ENCODE data around the gene LMBR1.
"Not testable (repeated sequence)": the region's sequence is repeated elsewhere in the genome, so short reads cannot be mapped to it uniquely, and the experiment has no call there.

Gene LMBR1

DNA sequence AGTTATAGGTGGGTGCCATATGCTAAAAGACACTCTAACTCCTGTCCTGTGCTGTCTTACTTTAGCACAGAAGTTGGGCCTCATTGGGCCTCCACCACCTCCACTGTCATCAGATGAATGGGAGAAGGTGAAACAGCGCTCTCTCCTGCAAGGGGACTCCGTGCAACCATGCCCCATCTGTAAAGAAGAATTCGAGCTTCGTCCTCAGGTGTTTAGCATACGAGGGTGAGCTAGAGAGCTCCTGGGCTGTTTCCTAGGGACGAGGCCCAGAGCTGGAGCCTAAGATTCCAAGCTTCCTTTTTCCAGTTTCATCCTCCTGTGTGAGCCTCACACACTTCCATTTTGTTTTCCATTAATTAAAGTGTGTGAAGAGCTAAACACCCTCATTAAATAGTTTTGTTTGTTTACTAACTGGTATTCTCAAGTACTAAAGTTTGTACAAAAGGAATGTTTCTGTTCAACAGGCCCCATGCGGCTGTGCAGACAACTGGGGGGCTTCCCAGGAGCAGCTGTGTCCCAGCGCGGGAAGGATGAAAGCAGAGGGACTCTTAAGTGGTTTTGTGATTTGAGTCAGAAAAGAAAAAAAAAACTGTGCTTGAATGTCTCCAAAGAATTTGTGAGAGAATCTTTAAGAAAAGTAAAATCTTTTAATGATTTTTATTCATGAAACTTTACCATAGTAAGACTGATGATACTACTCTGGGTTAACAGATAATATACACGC lies 238.3 kb downstream of the LMBR1 start:
- no peak overlapping the region for H3K4me2 ChIP-seq (ENCODE audit: low read depth, low read length, poor library complexity, severe bottlenecking)
- no peaks in the 10 kb centered on the region for H3K27me3 ChIP-seq (ENCODE audit: low read length)
- H3F3A ChIP-seq (ENCODE audit: insufficient read depth) = no peaks in the 10 kb centered on the region
- no peak for TF ChIP-seq EZH2phosphoT487 (conservative IDR thresholded peaks at IDR 0.05; ENCODE audit: low read length)
- no peaks in the 10 kb centered on the region for H3K9me3 ChIP-seq (ENCODE audit: insufficient read depth, low read length)
- H3K79me2 ChIP-seq (ENCODE audit: insufficient read depth, low read length) = no peaks in the 10 kb centered on the region
- H3K9me2 ChIP-seq (replicated peaks; ENCODE audit: insufficient read depth, low read length) = no peaks in the 10 kb centered on the region
- no peaks in the 10 kb centered on the region for H3K36me3 ChIP-seq (ENCODE audit: low read length)
- H4K20me1 ChIP-seq (ENCODE audit: low read depth, low read length) = no peaks in the 10 kb centered on the region
- no peak overlapping the region for H3K9ac ChIP-seq (ENCODE audit: low read length)
- no peak overlapping the region for H3K27ac ChIP-seq (ENCODE audit: low read depth, low read length)
- H3K4me3 ChIP-seq (ENCODE audit: insufficient read depth, low read length, poor library complexity, severe bottlenecking) = no peak overlapping the region
- no peak overlapping the region for H2AFZ ChIP-seq (ENCODE audit: low read depth, low read length, severe bottlenecking)

DNA sequence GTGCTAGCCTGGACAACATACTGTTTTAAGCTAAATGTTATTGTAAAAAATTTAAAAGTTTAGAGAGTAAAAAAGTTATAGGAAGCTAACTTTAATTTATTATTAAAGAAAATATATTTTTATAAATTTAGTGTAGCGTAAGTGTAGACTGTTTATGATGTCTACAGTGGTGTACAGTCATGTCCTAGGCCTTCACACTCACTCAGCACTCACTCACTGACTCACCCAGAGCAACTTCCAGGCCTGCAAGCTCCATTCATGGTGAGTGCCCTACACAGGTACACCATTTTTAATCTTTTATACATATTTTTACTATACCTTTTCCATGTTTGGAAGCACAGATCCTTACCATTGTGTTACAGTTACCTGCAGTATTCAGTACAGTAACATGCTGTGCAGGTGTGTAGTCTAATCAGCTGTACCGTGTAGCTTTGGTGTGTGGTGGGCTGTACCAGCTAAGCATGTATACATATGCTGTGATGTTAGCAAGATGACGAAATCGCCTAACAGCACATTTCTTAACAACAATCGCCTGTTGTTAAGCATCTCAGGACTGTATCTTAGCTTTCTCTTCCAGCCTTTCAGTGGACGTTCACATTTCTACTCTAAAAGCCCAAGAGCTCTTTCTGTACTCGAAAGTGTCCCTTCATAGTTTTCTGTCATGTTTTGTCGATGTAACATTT lies 240.0 kb downstream of the LMBR1 start:
- H3K9me3 ChIP-seq (ENCODE audit: insufficient read depth, low read length) = no peaks in the 10 kb centered on the region
- no peak for TF ChIP-seq EZH2phosphoT487 (conservative IDR thresholded peaks at IDR 0.05; ENCODE audit: low read length)
- TF ChIP-seq, protein P1, sequence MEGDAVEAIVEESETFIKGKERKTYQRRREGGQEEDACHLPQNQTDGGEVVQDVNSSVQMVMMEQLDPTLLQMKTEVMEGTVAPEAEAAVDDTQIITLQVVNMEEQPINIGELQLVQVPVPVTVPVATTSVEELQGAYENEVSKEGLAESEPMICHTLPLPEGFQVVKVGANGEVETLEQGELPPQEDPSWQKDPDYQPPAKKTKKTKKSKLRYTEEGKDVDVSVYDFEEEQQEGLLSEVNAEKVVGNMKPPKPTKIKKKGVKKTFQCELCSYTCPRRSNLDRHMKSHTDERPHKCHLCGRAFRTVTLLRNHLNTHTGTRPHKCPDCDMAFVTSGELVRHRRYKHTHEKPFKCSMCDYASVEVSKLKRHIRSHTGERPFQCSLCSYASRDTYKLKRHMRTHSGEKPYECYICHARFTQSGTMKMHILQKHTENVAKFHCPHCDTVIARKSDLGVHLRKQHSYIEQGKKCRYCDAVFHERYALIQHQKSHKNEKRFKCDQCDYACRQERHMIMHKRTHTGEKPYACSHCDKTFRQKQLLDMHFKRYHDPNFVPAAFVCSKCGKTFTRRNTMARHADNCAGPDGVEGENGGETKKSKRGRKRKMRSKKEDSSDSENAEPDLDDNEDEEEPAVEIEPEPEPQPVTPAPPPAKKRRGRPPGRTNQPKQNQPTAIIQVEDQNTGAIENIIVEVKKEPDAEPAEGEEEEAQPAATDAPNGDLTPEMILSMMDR (IDR thresholded peaks at IDR 0.05; ENCODE audit: insufficient read depth, low read length, poor library complexity, severe bottlenecking) = no peak
- H3K9me2 ChIP-seq (replicated peaks; ENCODE audit: insufficient read depth, low read length) = no peaks in the 10 kb centered on the region
- no peaks in the 10 kb centered on the region for H4K20me1 ChIP-seq (ENCODE audit: low read depth, low read length)
- no peaks in the 10 kb centered on the region for H3K79me2 ChIP-seq (ENCODE audit: insufficient read depth, low read length)
- H3K4me2 ChIP-seq (ENCODE audit: low read depth, low read length, poor library complexity, severe bottlenecking) = no peak overlapping the region
- H3K9ac ChIP-seq (ENCODE audit: low read length) = no peak overlapping the region
- no peaks in the 10 kb centered on the region for H3K27me3 ChIP-seq (ENCODE audit: low read length)
- H3K36me3 ChIP-seq (ENCODE audit: low read length) = no peaks in the 10 kb centered on the region
- no peak overlapping the region for H3K27ac ChIP-seq (ENCODE audit: low read depth, low read length)
- no peak overlapping the region for H2AFZ ChIP-seq (ENCODE audit: low read depth, low read length, severe bottlenecking)
- no peaks in the 10 kb centered on the region for H3F3A ChIP-seq (ENCODE audit: insufficient read depth)
- H3K4me3 ChIP-seq (ENCODE audit: insufficient read depth, low read length, poor library complexity, severe bottlenecking) = no peak overlapping the region

DNA sequence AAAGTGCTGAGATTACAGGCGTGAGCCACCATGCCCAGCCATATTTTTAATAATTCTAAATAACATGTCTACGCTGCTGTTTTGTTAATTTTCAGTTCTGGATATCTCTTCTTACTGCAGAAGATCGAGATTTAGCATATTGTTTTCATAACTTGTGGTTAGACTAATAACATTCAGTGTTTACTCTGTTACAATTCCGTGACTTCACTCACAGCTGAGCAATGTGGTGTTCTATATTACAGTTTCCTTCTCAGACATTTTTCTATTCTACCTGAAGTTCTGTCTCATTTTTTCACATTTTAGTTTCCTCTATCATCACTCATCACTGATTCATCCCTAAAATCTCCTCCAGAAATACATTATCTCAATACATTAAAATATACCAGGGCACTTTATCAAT lies 241.5 kb downstream of the LMBR1 start:
- no peak overlapping the region for H3K27ac ChIP-seq (ENCODE audit: low read depth, low read length)
- H3K27me3 ChIP-seq (ENCODE audit: low read length) = no peaks in the 10 kb centered on the region
- no peaks in the 10 kb centered on the region for H3K9me2 ChIP-seq (replicated peaks; ENCODE audit: insufficient read depth, low read length)
- no peak overlapping the region for H2AFZ ChIP-seq (ENCODE audit: low read depth, low read length, severe bottlenecking)
- H3F3A ChIP-seq (ENCODE audit: insufficient read depth) = no peaks in the 10 kb centered on the region
- no peak overlapping the region for H3K4me3 ChIP-seq (ENCODE audit: insufficient read depth, low read length, poor library complexity, severe bottlenecking)
- H3K4me2 ChIP-seq (ENCODE audit: low read depth, low read length, poor library complexity, severe bottlenecking) = no peak overlapping the region
- H3K79me2 ChIP-seq (ENCODE audit: insufficient read depth, low read length) = no peaks in the 10 kb centered on the region
- no peaks in the 10 kb centered on the region for H3K36me3 ChIP-seq (ENCODE audit: low read length)
- H4K20me1 ChIP-seq (ENCODE audit: low read depth, low read length) = no peaks in the 10 kb centered on the region
- no peaks in the 10 kb centered on the region for H3K9me3 ChIP-seq (ENCODE audit: insufficient read depth, low read length)
- no peak overlapping the region for H3K9ac ChIP-seq (ENCODE audit: low read length)
- no peak for TF ChIP-seq EZH2phosphoT487 (conservative IDR thresholded peaks at IDR 0.05; ENCODE audit: low read length)
- TF ChIP-seq, protein P1 (IDR thresholded peaks at IDR 0.05; ENCODE audit: insufficient read depth, low read length, poor library complexity, severe bottlenecking) = no peak

DNA sequence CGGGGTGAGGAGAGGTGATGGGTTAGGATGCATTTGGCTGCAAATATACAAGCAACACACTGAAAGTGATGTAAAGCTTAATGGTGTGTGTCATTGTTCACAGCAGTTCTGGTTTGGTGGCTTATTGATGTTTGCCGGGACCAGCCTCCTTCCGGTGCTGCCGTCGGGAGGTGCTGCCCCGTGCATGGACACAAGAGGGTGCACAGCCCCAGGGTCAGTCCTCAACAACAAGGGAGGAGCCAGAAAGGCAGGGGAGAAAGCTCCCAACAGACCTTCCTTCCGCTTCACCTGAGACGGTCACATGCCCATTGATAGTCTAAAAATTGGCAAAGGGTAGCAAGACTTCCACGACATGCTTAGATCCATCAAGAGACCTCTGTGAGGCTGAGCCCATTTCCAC lies 242.9 kb downstream of the LMBR1 start:
- Histone ChIP-seq H2AFZ (ENCODE audit: low read depth, low read length, severe bottlenecking) (no peak overlapping the region), H3K4me2 (ENCODE audit: low read depth, low read length, poor library complexity, severe bottlenecking) (no peak overlapping the region), H3K9me3 (ENCODE audit: insufficient read depth, low read length) (no peaks in the 10 kb centered on the region), H3F3A (ENCODE audit: insufficient read depth) (no peaks in the 10 kb centered on the region), H3K4me3 (ENCODE audit: insufficient read depth, low read length, poor library complexity, severe bottlenecking) (no peak overlapping the region), H3K27me3 (ENCODE audit: low read length) (no peaks in the 10 kb centered on the region), H3K36me3 (ENCODE audit: low read length) (no peaks in the 10 kb centered on the region), H3K9me2 (replicated peaks; ENCODE audit: insufficient read depth, low read length) (no peaks in the 10 kb centered on the region), H3K9ac (ENCODE audit: low read length) (no peak overlapping the region), H4K20me1 (ENCODE audit: low read depth, low read length) (no peaks in the 10 kb centered on the region), H3K79me2 (ENCODE audit: insufficient read depth, low read length) (no peaks in the 10 kb centered on the region), H3K27ac (ENCODE audit: low read depth, low read length) (no peak overlapping the region)
- no peak for TF ChIP-seq EZH2phosphoT487 (conservative IDR thresholded peaks at IDR 0.05; ENCODE audit: low read length)

DNA sequence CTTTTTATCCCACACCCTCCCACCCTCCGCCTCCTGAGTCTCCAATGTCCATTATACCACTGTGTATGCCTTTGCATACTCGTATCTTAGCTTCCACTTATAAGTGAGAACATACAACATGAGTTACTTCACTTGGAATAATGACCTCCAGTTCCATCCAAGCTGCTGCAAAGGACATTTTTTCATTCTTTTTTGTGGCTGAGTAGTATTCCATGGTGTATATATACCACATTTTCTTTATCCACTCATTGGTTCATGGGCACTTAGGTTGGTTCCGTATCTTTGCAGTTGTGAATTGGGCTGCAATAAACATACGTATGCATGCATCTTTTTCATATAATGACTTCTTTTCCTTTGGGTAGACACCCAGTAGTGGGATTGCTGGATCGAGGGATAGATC lies 245.7 kb downstream of the LMBR1 start:
- H2AFZ ChIP-seq (ENCODE audit: low read depth, low read length, severe bottlenecking); H3K27ac ChIP-seq (ENCODE audit: low read depth, low read length); H3K79me2 ChIP-seq (ENCODE audit: insufficient read depth, low read length); H3K36me3 ChIP-seq (ENCODE audit: low read length); H3K9ac ChIP-seq (ENCODE audit: low read length); H3K9me2 ChIP-seq (replicated peaks; ENCODE audit: insufficient read depth, low read length); H3F3A ChIP-seq (ENCODE audit: insufficient read depth); H3K9me3 ChIP-seq (ENCODE audit: insufficient read depth, low read length); H3K4me3 ChIP-seq (ENCODE audit: insufficient read depth, low read length, poor library complexity, severe bottlenecking); H3K27me3 ChIP-seq (ENCODE audit: low read length); H4K20me1 ChIP-seq (ENCODE audit: low read depth, low read length); H3K4me2 ChIP-seq (ENCODE audit: low read depth, low read length, poor library complexity, severe bottlenecking): not testable (repeated sequence)
